A673 (cell line): Measurements from ENCODE around the gene PIGT. TPM values are rescaled to one million over a fixed set of nuclear protein-coding genes. Genes with fewer than 3 reads are reported as not detected.

Experiments used
- BruUV-seq: library from RNA; stranded (reverse); fragments of 400-500 nt; replicated peaks from 2 replicates; lab custom pipeline; 2021; lab: Mats Ljungman, UMichigan
- CTCF ChIA-PET: fragments of 300-600 bp; sonication (Branson Sonifier 250); formaldehyde crosslinking; loops from one replicate; lab custom pipeline; 2022; ENCODE audit warnings: antibody characterized with exemption; lab: Charles Lee
- POLR2A ChIA-PET: fragments of 300-600 bp; sonication (Branson Sonifier 250); formaldehyde crosslinking; loops from one replicate; lab custom pipeline; 2022; ENCODE audit warnings: antibody characterized with exemption; ENCODE audit not compliant: low non-redundant PET; lab: Charles Lee
- DNase-seq: peaks from one replicate; pipeline ENCODE4 v3.0.0-alpha.2; 2015; ENCODE audit warnings: low spot score
- H3K27ac ChIP-seq: fragments of 200-600 bp; sonication (generic); 2 replicates; pipeline ENCODE4 v1.5.1; 2016; ENCODE audit warnings: mixed run types, low read depth, mild to moderate bottlenecking, mixed read lengths, antibody characterized with exemption, low read length; ENCODE audit not compliant: poor library complexity, severe bottlenecking
- H3K27me3 ChIP-seq: fragments of 200-600 bp; sonication (generic); replicated peaks from 2 replicates; pipeline ENCODE4 v1.6.1; 2017; ENCODE audit warnings: mixed run types, low read depth, mild to moderate bottlenecking, mixed read lengths, antibody characterized with exemption, low read length; ENCODE audit not compliant: insufficient read depth, poor library complexity
- H3K36me3 ChIP-seq: fragments of 200-600 bp; sonication (generic); 2 replicates; pipeline ENCODE4 v1.6.1; 2016; ENCODE audit warnings: mixed run types, mild to moderate bottlenecking, mixed read lengths, antibody characterized with exemption, low read length; ENCODE audit not compliant: insufficient read depth, poor library complexity, severe bottlenecking
- H3K4me1 ChIP-seq: fragments of 200-600 bp; sonication (generic); 2 replicates; pipeline ENCODE4 v1.6.1; 2017; ENCODE audit warnings: mixed run types, mild to moderate bottlenecking, mixed read lengths, antibody characterized with exemption, low read length; ENCODE audit not compliant: insufficient read depth, poor library complexity, severe bottlenecking
- H3K4me3 ChIP-seq: fragments of 200-600 bp; sonication (generic); 2 replicates; pipeline ENCODE4 v1.5.1; 2016; ENCODE audit warnings: low read depth, mixed run types, mild to moderate bottlenecking, mixed read lengths, low read length; ENCODE audit not compliant: poor library complexity, severe bottlenecking
- H3K9me3 ChIP-seq: fragments of 200-600 bp; sonication (generic); 2 replicates; pipeline ENCODE4 v1.6.1; 2016; ENCODE audit warnings: mixed run types, low read depth, mild to moderate bottlenecking, mixed read lengths, antibody characterized with exemption, low read length; ENCODE audit not compliant: poor library complexity, severe bottlenecking
- CTCF ChIP-seq: fragments of 300-800, 200-600 bp; sonication (generic); conservative IDR thresholded peaks from 2 replicates; pipeline ENCODE4 v1.5.1; 2017; ENCODE audit warnings: low read depth, mild to moderate bottlenecking, antibody characterized with exemption, low read length, moderate library complexity, mixed read lengths
- EZH2 ChIP-seq: fragments of 200-600 bp; sonication (generic); IDR thresholded peaks from 2 replicates; pipeline ENCODE4 v1.6.1; 2017; ENCODE audit warnings: borderline replicate concordance, low read depth, mild to moderate bottlenecking, mixed read lengths, antibody characterized with exemption, low read length; ENCODE audit not compliant: poor library complexity, severe bottlenecking
- intact Hi-C: fragments of 100-400 bp; cut with micrococcal nuclease; formaldehyde crosslinking; loops from one replicate; pipeline ENCODE4 v1.10.0; 2022; ENCODE audit not compliant: unreplicated experiment
- total RNA-seq: library from RNA; stranded (reverse); gene quantifications from 2 replicates; pipeline ENCODE4 v1.2.3, GENCODE V29; 2021

PIGT gene
- total RNA-seq, 1 experiment from 2014 or later = 97.2 TPM

GRCh38 chr20:45406260-45407066 lies 9.5 kb upstream of the PIGT start:
- CTCF ChIA-PET = interaction anchor here (1.0 to 1.4 kb wide), 2 partner anchors 34 to 44 kb away, joined by 3 read pairs; partner anchors contain the start of gene SYS1
- POLR2A ChIA-PET = interaction anchor here (0.5 kb wide), 1 partner anchor 51 kb away, joined by 6 read pairs; no protein-coding TSS in a partner anchor
- peak overlapping the region; percentile 76 for H3K4me3 ChIP-seq
- peaks cover 9% of the 10 kb centered on the region for H3K4me1 ChIP-seq
- intact Hi-C loops = no loop called here
- no peaks in the 10 kb centered on the region for H3K27me3 ChIP-seq
- peak; percentile 76 for DNase-seq
- BruUV-seq = no TSS peak
- no peaks in the 10 kb centered on the region for H3K9me3 ChIP-seq
- TF ChIP-seq CTCF = 0 out of 2 replicates have a peak, but pooled peaks have one; percentile 12
- TF ChIP-seq EZH2 = no peak
- H3K27ac ChIP-seq = peak overlapping the region; percentile 83
- peaks cover 18% of the 10 kb centered on the region for H3K36me3 ChIP-seq

- intact Hi-C loops = no loop called here
- peaks cover 9% of the 10 kb centered on the region for H3K4me1 ChIP-seq
- peak; percentile 37 for DNase-seq
- TSS peak; percentile 37 for BruUV-seq
- peaks cover 18% of the 10 kb centered on the region for H3K36me3 ChIP-seq
- ChIA-PET CTCF (interaction anchor here (1.0 to 1.4 kb wide), 2 partner anchors 35 to 44 kb away, joined by 3 read pairs; partner anchors contain the start of gene SYS1), POLR2A (no interaction called here)
- no peaks in the 10 kb centered on the region for H3K27me3 ChIP-seq
- H3K9me3 ChIP-seq = no peaks in the 10 kb centered on the region
- peak overlapping the region; percentile 83 for H3K27ac ChIP-seq
- H3K4me3 ChIP-seq = peak overlapping the region; percentile 76
- no peak for TF ChIP-seq CTCF
- TF ChIP-seq EZH2 = no peak
Measured at GRCh38 chr20:45407067-45407745, 8.7 kb upstream of the PIGT start.

GRCh38 chr20:45407783-45408645 lies 7.9 kb upstream of the PIGT start, which contains the start of gene DBNDD2:
Gene DBNDD2 (plus strand): TSS chr20:45408289. CDS start chr20:45408468, 179 bp downstream.
- ChIA-PET CTCF (interaction anchor here (1.0 to 1.4 kb wide), 2 partner anchors 35 to 45 kb away, joined by 3 read pairs; partner anchors contain the start of gene SYS1), POLR2A (no interaction called here)
- intact Hi-C loops = no loop called here
- peak within 1 kb of the TSS; percentile 83 for H3K27ac ChIP-seq
- no peak for TF ChIP-seq CTCF
- TF ChIP-seq EZH2 = no peak
- no peak for DNase-seq
- no peaks in the 10 kb centered on the region for H3K9me3 ChIP-seq
- H3K4me3 ChIP-seq = peak within 1 kb of the TSS; percentile 76
- H3K36me3 ChIP-seq = peaks cover 18% of the 10 kb centered on the region
- BruUV-seq = no TSS peak
- H3K27me3 ChIP-seq = no peaks in the 10 kb centered on the region
- H3K4me1 ChIP-seq = peaks cover 9% of the 10 kb centered on the region
